NCI-H128 (cell line): ENCODE data around the gene ELP1.
"Not testable (repeated sequence)": the region's sequence is repeated elsewhere in the genome, so short reads cannot be mapped to it uniquely, and the experiment has no call there.

Source experiments
- DNase-seq: peaks from one replicate; lab custom pipeline; 2025; ENCODE audit not compliant: unreplicated experiment; lab: John Stamatoyannopoulos, UW

Gene ELP1

DNA sequence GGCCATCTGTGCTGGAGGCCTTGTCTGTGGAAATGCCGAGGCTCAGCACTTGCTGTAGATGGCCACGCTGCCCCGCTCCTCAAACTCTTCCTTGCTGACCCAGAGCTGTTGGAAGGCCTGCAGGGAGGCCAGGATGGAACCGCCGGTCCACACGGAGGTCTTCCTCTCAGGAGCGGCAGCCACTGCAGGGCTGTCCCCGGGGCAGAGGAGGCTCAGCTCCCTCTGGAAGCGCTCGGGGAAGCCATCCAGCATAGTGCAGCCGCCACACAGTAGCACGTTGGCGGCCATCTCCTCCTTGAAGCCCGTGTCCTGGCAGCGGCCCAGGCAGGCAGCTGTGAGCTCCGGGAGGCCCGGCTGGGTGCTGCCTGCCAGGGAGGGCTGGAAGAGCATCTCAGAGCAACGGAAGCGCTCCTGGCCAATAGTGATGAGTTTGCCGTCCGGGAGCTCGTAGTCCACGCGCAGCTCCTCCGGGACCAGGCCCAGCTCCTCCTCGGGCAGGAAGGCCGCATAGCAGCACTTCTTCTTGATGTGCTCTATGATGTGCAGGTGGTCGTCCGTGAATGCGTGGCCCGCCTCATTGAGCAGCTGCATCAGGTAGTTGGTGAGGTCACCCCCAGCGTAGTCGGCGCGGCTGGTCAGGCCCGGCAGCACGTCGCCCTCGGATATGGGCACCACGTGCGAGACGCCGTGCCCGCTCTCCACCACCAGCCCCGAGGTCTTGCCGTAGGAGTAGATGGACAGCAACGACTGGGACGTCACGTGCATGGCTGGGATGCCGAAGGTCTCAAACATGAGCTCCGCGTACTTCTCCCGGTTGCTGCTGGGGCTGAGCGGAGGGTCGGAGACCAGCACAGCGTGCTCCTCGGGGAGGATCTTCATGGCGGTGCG, 79.0 kb downstream of the ELP1 start:
- DNase-seq: no peak

DNA sequence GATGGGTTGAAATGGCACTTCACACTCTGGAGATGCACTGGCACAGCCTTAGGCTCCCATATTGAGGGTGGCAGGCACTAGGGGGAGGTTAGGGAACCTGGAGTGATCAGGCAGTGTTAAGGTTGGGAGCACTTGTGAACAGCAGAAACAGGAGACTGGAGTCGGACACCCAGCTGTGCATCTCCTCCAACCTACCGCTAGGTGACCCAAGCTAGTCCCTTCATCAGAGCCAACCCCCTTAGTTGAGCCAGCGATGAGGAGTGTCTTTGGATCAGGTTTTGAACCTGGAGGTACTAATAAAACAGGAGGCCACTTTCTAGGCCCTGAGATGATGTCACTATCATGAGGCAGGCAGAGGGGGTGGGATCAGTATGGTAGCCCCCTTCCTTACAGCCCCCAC, 79.8 kb downstream of the ELP1 start:
- DNase-seq: no peak

DNA sequence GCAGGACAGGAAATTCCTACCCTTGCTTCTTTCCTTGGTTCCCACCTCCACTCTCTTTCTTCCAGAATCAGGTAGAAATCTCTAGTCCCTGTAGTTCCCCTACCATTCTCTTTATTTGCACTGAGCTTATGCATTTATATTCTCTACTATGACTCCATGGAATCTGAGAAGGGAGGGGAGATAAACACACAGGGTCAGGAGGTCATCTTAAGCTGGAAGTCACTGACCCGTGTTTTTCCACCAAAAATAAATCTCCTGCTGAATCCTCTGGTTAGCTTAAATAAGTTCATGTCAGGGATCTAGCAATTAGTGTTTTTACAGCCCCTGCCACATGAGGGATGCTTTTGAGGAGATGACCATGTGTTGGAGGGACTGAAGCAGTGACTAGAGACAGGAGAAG, 81.8 kb downstream of the ELP1 start:
- DNase-seq: no peak

DNA sequence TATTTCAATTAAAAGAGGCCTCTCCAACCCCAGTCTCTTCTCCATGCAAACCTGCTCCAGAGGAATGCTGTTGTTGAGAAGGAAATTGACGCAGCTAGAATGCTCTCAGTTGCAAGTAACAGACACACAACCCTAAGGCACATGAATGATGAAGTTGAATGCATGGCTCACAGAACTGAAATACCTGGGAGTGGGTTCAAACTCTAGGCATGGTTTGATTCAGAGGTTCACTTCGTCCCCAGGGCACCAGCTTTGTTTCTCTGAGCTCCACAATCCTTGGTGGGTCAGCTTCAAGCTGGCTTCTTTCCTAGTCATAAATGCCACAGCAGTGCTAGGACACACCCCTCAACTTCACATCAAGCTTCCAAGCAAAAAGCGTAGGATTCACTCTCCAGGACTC, 82.8 kb downstream of the ELP1 start:
- no peak for DNase-seq

DNA sequence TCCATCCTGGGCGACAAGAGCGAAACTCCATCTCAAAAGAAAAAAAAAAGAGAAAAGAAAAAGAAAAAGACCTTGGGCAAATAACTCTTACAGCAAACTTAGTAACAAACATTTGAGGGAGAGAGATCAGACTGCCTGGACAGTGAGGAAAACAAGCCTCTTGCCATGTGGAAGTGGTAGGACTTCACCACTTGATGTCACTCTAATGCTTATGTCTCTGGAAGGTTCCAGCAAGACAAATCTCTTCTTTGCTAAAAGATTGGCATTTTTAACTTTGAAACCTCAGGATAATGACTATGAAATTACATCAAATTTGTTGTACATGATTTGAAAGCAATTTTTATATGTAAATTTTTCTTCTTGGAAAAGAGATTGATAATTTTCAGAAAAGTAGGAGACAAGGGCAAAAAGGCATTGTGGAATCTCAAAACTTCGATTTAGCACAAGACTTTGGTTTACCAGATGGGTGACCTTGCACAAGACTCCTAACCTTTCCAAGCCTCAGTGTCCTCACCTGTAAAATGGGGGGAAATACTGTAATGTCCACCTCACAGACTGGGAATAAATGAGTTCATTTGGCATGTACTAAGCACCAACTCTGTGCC, 83.5 kb downstream of the ELP1 start:
- DNase-seq: no peak

DNA sequence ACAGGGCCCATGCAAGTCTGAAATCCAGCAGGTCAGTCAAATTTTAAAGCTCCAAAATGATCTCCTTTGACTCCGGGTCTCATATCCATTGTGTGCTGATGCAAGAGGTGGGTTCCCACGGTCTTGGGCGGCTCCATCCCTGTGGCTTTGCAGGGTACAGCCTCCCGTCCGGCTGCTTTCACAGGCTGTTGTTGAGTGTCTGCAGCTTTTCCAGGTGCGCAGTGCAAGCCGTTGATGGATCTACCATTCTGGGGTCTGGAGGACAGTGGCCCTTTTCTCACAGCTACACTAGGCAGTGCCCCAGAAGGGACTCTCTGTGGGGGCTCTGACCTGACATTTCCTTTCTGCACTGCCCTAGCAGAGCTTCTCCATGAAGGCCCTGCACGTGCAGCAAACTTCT, 85.6 kb downstream of the ELP1 start:
- not testable (repeated sequence) for DNase-seq

DNA sequence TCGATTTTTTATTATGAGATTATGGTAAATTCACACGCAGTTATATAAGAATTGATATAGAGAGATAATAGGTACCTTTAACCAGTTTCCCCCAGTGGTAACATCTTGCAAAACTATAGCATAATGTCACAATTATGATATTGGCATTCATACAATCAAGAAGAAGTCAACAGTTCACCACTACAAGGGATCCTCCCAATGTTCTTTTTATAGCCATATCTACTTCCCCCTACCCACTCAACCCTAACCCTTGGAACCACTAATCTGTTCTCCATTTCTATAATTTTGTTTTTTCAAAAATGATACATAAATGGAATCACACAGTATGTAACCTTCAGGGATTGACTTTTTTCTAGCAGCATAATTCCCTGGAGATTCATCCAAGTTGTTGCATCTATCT, 88.0 kb downstream of the ELP1 start:
- DNase-seq: no peak

DNA sequence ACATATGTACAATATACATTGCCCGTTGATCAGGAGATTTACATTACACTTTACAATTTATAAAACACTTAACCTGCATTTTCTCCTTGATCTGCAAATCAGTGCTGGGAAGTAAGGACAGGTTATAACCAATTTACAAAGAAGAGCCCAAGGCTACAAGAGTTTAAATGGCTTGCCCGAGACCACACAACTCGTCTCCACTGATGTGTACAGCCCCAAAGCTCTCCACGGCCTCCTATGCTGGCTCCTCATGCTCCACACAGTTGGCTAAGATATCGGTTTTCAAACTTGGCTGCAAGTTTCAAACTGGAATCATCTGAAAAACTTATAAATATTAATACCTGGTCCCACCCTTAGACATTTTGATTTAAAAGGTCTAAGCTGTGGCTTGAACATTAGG, 88.4 kb downstream of the ELP1 start:
- DNase-seq: no peak

DNA sequence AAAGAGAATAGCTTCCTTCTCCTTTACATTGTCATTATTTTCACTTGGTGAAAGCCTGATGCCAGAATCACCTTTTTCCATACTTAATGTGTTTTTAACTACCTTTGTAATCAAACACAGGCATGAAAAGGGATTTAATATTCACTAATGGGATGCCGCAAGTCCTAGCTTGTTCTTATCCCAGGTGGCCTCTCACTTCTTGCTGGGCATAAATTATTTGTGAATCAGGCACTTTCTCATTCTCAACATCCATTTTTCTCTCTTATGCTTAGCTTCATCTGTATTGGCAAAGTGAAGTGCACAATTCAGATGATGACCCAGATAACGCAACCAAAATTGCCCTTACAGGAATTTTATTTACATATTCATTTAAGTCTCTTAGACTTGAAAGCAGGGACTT, 89.1 kb downstream of the ELP1 start:
- peak; percentile 78 for DNase-seq

DNA sequence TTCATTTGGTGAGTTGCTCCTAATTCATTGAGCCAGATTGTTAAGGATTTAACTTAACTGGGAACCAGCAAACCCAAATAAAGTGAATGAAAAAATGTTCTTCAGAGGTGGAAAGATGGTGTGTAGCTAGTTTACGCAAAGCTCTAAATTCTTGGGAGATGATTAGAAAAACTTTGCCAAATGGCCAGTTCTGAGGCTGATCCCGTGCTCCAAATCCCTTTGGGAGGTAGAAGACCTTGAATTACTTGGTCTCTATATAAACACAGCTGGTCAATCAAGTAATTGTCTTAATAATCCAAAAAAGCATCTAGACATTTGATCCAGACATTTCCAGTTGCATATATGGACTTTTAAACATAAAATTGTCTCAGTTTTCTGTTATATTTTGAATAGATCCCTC, 89.5 kb downstream of the ELP1 start:
- no peak for DNase-seq

DNA sequence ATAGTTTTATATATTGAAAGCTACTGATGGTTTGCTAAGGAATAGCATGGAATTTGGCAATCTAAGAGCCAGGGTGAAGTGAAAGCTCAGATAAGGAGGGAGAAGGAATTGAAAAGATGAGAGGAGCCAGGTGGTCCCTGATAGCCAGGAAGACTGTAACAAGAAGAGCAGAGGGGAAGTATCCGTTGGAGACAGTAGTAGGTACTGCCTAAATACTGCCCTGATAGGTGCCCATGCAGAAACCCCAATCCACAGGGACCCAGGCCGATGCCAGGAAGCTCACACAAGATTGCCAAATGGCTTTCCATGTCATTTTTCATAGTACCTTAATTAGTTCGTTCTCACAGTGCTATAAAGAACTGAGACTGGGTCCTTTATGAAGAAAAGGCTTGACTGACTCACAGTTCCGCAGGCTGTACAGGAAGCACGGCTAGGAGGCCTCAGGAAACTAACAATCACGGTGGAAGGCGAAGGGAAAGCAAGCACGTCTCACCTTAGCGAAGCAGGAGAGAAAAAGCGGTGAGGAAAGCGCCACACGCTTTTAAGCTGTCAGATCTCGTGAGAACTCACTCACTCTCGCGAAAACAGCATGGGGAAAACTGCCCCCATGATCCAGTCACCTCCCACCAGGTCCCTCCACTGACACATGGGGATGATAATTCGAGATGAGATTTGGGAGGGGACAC, 91.2 kb downstream of the ELP1 start:
- no peak for DNase-seq

DNA sequence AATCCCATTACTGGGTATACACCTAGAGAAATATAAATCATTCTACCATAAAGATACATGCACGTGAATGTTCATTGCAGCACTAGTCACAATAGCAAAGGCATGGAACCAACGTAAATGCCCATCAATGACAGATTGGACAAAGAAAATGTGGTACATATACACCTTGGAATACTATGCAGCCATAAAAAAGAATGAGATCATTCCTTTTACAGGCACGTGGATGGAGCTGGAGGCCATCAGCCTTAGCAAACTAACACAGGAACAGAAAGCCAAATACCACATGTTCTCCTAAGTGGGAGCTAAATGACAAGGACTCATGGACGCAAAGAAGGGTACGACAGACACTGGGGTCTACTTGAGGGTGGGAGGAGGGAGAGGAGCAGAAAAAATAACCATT, 94.4 kb downstream of the ELP1 start:
- not testable (repeated sequence) for DNase-seq

DNA sequence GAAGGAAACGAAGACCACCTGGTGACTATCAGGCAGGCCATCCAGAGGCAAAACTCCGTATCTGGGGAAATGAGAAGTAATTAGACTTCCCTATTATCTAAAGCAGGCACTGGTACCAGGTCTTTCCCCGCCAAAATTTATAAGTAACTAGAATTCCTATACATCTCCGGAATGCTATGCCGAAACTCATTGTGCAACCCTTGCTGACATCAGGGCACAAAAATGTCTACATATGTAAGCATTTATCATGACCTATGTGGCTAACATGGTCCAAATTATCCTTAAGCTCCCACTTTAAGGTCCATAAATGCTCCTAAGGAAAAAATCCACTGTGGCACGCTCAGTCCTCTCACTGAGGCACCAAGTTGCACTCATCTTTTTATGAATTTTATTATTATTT, 95.9 kb downstream of the ELP1 start:
- no peak for DNase-seq

DNA sequence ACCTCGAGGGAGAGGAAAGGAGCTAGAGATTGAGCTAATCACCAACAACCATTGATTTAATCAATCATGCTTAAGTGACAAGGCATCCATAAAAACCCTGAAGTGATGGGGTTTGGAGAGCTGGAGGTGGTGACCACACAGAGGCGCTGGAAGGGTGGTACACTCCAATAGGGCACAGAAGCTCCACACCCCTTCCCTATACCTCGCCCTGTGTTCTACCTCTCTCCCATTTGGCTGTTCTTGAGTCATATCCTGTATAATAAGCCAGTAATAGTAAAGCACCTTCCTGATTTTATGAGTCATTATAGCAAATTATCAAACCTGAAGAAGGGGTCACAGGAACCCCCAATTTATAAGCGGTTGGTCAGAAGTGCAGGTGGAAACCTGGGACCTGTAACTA, 96.4 kb downstream of the ELP1 start:
- no peak for DNase-seq

DNA sequence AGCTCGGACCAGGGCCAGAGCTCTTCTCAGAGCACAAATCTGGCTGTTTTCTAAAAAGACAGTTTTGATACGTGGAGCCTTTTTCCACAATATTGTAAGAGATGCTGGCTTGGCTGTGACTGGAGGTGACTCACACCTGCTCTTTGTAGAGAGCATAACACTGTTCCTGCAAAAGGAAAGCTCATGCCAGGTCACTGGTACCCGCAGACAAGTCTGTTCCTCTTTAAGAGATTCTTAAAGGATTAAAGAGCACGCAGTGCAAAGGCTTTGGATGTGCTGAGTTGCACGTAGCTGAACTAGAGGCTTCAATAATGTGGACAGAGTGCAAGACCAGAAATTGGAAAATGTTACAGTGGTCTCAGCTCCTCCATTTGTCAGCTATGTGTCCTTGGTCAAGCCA, 97.1 kb downstream of the ELP1 start:
- no peak for DNase-seq

DNA sequence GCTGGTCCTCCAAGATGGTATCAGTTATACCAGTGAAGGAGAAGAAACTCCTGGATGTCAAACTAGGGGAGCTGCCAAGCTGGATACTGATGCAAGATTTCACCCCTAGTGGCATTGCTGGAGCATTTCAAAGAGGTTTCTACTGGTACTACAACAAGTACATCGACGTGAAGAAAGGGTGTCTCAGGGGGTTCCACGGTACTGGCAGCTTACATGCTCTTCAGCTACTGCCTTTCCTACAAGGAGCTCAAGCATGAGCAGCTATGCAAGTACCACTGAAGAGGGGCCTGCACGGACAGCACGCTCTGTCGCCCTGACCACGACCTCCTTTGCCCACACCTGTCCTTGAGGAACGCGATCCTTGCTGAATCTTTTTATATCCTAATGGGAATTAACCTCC, 97.6 kb downstream of the ELP1 start:
- DNase-seq: no peak

DNA sequence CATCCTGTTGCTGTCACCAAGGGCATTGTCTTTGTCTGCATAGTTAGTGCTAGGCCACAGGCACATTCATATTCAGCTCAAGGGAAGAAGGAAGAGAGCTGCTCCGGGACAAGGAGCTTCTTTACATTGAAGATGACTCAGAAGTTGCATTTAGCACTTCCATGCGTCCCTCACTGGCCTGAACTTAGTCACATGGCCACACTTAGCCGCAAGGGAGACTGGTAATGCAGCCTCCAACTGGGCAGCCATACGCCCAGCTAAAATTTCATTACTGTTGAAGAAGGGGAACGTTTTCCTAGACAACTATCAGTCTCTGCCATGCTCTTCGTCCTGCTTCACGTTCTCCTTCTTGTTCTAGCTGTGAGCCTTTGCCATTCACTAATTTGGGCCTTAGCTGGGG, 98.1 kb downstream of the ELP1 start:
- DNase-seq: no peak

DNA sequence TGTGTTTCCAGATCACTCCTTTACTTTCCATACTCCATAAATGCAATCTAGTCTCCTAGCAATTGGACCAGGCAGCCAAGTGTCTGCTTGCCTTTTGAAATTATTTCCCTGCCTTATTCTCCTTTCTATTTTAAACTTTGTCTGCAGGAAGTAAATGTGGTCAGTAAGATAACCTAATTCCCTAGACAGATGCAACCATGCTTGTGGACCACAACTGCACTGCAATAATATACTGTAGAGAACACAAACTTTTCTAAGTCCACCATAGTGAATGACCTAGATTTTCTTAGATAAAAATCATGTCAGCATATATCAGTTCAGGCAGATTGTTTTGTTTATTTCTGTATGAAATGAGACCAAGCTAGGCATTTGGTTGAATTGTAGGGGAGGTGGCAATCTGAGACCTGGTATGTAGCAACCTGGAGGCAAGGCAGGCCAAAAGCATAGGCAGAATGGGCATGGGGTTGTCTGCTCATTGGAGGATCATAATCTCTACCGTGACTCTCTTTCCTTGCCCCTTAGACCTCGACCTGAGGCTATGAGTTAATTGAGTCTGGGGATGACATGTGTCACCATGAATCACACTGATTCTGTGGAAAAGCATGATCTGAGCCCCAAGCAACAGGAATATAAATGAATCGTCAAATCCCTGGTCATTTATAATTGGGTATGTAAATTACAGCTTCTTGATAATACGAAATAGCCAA, 98.8 kb downstream of the ELP1 start:
- DNase-seq: no peak

DNA sequence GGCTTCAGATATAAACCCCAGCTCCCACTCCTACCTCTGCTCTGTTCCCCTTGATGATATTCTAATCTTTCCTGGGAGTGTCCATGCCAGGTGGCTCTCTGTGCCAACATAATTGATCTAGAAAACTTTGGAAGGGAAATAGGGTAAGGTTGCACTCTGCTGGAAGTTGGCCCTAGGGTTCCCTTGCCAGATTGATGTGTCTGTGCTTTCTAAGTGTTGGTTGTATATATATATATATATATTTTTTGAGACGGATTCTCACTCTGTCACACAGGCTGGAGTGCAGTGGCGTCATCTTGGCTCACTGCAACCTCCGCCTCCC, 101.8 kb downstream of the ELP1 start:
- DNase-seq: no peak

DNA sequence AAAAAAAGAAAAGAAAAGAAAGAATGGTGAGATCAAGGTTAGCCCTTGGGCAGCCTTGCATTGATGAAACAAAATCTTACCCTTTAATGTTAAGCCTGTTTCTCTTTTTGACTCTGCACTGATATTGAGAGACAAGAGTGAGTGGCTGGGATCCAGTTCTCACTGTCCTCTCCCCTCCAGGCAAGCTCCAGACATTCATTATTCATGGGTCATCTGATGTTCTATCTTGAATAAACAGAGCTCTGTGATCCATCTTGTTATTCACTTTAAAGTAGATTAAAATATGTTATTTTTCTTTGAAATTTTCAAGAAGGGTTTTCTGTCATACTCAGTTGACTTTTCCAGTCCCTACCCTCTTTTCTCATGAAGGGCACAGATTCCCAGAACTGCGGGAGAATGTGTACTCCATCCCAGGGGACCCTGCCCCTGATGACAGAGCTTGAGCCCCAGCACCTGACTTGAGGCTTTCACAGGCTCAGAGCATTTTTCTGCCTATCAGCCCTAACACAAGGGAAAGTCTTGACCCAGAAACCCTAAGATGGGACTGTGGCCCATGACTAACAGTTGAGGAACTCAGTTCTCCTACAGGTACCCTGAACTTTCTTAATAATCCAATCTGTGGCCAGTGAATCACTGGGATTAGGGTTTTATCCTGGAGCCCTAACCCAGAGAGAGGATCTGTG, 102.3 kb downstream of the ELP1 start:
- DNase-seq: no peak

DNA sequence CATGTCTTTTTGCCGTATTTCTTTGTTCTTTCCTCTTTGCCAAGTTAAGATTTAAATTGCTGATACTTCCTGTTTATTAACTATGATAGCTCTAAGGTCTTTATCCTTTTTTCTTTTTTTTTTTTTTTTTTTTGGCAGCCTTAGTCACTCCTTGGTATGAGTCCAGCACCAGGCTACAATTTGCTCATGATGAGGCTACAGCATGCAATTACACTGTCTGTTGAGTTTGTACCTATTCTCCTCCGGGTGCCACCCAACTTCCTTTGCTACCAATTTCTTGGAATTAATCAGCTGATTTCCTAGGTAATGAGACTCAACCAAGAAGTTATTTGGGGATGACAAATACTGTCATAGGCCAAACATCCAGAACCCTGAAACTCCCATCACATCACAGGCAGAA, 103.7 kb downstream of the ELP1 start:
- no peak for DNase-seq
